GM21423 (cell line): Measurements from ENCODE around the gene KCNN3.
A peak's percentile ranks its signal among the peaks of the same experiment; 100 is the strongest.

Experiments used
- ATAC-seq: cut with Tn5 transposase; IDR thresholded peaks from one replicate; pipeline ENCODE4 v1.9.1; 2021; ENCODE audit warnings: mild to moderate bottlenecking, moderate library complexity; ENCODE audit not compliant: unreplicated experiment

Gene KCNN3

DNA sequence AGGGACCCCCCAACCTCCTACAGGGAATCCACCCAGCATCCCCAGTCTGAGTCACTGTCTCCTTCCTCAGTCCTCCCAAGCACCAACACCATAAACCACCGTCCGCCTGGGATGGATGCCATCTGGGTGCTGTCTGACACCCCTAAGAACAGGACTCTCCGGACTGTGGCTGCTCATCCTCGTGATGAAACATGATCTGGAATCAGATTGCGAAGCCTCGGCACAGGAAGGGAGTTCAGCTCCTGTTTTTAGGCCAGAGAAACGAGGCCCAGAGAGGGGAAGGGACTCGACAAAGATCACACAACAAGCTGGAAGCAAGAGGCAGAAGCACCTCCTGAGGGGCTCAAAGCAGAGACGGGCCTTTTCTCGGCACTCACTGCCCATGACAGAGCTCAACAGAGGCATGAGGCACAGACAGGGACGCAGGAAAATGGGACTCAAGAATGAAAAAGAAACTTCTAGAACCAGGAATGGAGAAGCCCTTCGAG is 8.4 kb downstream of the KCNN3 start:
- ATAC-seq, result no peak

GRCh38 chr1:154860156-154860870 is 9.8 kb downstream of the KCNN3 start:
- peak; percentile 63 for ATAC-seq

- ATAC-seq, result peak; percentile 28
Measured at GRCh38 chr1:154859786-154860155, 10.3 kb downstream of the KCNN3 start.

- ATAC-seq, result no peak
Measured at GRCh38 chr1:154859151-154859785, 10.8 kb downstream of the KCNN3 start.

DNA sequence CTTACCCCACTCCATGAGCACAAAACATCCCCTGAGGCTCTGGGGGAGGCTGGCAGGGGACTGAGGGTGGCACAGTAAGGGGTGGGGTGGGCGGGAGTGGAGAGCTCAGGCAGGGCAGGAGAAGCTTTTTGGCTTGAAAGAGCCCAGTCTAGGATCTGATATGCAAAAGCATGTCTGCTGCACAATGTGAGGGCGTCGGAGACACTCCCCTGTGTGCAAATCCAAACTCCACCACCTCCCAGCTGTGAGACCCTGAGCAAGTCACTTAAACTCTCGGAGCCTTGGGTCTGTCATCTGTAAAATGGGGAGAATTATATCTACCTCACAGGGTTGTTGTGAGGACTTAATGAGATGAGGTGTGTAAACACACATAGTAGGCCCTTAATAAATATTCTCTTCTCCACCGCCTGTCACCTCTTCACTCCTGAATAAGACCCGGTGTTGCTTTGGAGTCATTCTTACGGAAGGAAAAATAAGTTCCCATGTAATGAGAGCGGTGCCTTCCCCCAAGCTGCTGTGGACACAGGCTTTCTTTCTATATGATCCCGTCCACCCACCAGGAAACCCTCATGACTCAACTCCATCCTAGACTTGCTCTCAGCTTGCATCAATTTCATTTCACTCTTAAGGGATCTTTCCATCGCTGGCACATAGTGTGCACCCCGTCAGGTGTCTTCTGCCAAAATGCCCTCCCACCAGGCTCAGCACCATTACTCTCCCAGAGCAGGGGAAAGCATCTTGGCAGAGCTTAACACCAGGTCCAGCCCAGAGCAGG is 12.5 kb downstream of the KCNN3 start:
- ATAC-seq, result no peak

GRCh38 chr1:154857022-154857421 is 13.1 kb downstream of the KCNN3 start:
- ATAC-seq, result no peak

- no peak for ATAC-seq
Measured at GRCh38 chr1:154856544-154856943, 13.5 kb downstream of the KCNN3 start.

DNA sequence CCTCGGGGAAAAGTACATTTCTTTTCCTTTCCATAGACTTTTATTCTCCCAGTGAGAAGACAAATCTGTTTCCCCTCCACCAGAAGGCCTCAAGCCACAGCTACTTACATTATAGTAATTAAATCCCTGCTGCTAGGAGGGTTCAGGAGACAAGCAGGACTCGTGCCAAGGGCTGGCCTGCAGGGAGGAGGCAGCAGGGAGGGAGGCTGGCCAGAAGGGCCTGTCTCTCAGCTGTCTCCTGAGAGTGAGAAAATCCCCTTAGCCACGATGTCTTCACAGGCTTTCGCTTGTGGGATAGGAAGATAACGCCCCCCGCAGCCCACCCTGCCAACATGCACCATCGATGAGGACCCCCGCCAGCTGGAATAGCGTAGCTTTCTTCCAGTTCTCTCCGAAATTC is 14.0 kb downstream of the KCNN3 start:
- ATAC-seq, result no peak

DNA sequence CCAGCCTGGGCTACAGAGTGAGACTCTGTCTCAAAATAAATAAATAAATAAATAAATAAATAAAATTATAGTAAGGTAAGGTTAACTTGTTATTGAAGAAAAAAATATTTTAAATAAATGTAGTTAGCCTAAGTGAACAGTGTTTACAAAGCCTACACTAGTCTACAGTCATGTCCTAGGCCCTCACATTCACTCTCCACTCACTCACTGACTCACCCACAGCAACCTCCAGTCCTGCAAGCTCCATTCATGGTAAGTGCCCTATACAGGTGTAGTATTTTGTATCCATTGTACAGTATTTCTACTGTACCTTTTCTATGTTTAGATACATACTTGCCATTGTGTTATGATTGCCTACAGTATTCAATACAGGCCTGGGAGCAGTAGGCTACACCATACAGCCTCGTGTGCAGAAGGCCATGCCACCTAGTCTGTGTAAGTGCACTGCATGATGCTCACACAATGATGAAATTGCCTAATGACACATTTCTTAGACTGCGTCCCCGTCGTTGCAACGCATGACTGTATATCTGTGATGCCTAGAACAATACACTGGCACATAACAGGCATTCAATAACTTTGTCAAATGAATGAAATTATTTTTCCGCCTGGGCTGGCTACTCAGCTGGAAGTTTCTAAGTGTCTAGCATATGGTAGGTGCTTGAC is 14.8 kb downstream of the KCNN3 start:
- ATAC-seq, result no peak

GRCh38 chr1:154852845-154853244 is 17.2 kb downstream of the KCNN3 start:
- ATAC-seq, result no peak

DNA sequence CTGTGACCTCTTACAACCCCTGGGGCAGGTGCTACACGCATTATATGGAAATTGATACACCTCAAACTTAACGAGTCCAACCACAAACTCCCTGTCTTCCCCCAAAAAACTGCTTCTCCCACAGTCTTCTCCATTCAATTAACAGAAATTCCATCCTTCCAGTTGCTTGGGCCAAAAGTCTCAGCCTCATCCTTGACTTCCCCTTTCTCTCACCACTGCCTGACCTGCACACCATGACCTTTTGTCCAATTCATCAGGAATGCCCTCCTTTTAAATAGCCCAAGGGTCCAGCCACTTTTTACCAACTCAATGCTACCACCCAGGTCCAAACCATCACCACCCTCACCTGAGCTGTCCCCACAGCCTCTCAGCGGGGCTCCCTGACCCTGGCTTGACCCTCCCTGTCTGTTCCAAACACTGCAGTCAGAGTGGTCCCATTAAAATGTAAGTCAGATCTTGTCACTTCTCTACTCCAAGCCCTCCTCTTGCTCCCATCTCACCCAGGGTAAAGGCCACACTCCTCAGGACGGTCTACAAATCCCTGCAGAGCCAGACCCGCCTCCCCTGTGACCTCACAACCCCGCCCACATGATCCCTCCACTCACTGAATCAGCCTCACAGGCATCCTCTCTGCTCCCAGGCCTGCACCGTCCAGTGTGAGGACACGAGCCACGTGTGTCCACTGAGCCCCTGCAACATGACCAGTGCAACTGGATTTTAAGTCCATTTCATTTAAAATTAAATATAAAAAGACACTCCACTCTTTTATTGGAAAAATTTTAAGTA is 18.5 kb downstream of the KCNN3 start:
- no peak for ATAC-seq

GRCh38 chr1:154849645-154850131 is 20.4 kb downstream of the KCNN3 start:
- no peak for ATAC-seq

DNA sequence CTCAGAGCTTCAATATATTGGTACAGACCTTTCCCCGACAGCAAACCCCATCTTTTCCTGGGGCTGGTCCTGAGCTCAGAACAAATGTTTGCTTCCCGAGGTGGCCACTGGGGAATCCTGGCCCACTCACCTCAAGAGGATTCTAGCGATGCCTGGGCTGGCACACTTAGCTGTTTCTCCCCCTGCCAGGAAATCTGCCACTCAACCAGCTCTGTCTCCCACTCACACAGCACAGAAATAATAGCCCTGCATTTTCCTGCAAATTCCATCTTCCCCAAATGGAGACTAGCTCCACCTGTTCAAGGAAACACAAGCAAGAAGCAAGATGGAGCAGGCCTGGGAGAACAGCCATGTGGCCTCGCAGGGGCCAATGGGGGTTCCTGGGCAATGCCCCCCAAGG is 21.1 kb downstream of the KCNN3 start:
- ATAC-seq, result no peak

- ATAC-seq, result no peak
Measured at GRCh38 chr1:154847891-154848290, 22.2 kb downstream of the KCNN3 start.

- no peak for ATAC-seq
Measured at GRCh38 chr1:154846565-154847442, 23.3 kb downstream of the KCNN3 start.

- no peak for ATAC-seq
Measured at GRCh38 chr1:154845879-154846278, 24.2 kb downstream of the KCNN3 start.

- ATAC-seq, result no peak
Measured at GRCh38 chr1:154845174-154845573, 24.9 kb downstream of the KCNN3 start.

GRCh38 chr1:154844297-154844681 is 25.8 kb downstream of the KCNN3 start:
- no peak for ATAC-seq

DNA sequence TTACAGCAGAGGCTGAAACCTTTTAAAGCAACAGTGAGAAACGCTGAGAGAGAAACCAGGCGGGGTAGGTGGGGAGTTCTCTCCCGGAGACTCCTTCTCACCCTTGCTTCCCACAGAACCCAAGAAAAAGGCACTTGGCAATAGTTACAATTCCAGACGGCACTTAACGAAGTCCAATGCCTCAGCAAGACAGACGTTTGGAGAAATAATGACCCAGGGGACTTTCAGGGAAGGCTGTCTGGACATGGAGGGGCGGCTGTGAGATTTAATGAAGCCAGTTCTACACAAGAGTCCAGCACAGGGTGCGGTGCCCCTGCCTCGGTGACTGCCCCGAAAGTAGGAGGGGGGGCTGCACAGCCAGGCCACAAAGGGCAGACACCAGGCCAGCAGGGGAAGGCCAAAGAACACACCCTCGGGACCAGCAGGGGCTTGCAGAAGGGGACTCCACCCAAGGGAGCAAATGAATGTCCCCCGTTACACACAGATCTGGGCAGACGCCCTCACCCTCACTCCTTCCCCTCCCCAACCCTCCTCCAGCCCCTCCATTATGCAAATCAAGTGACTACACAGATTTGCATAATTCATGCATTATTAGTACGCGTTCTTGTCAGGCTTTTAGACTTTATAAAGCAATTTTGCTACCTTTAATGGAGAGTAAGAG is 26.3 kb downstream of the KCNN3 start:
- no peak for ATAC-seq
